CD14-positive monocyte (primary cell): ENCODE data around the gene MED14. TPM values are rescaled to one million over a fixed set of nuclear protein-coding genes. Genes with fewer than 3 reads are reported as not detected.
"Not testable (repeated sequence)": the region's sequence is repeated elsewhere in the genome, so short reads cannot be mapped to it uniquely, and the experiment has no call there.

Experiments used
- DNase-seq, 3 donors: peaks; one replicate each; pipeline ENCODE4 v3.0.0-alpha.2; 2011 to 2022
- H2AFZ ChIP-seq: 2 replicates; pipeline ENCODE4 v1.6.0; 2012; ENCODE audit warnings: mild to moderate bottlenecking, low read depth, low read length, inconsistent platforms; ENCODE audit not compliant: insufficient read depth, poor library complexity, severe bottlenecking
- H3K27ac ChIP-seq, 2 donors: 1 replicate in 1 of 2; 2 replicates in 1 of 2; pipeline ENCODE4 v1.5.1; 2012 to 2013; ENCODE audit warnings: low read length in 2 of 2, control low read depth in 1 of 2, inconsistent platforms in 1 of 2, low read depth in 1 of 2, mild to moderate bottlenecking in 1 of 2
- H3K27me3 ChIP-seq, 2 donors: one replicate each; pipeline versions ENCODE4 v1.6.0 to v1.6.1; 2011 to 2013; ENCODE audit warnings: low read length in 2 of 2; ENCODE audit not compliant: control insufficient read depth in 2 of 2, insufficient read depth in 2 of 2
- H3K36me3 ChIP-seq, 2 donors: replicated peaks in 1 of 2; 1 replicate in 1 of 2; 2 replicates in 1 of 2; pipeline versions ENCODE4 v1.5.1 to v1.6.1; 2012 to 2013; ENCODE audit warnings: low read length in 2 of 2, control low read depth in 1 of 2, inconsistent platforms in 1 of 2, mild to moderate bottlenecking in 1 of 2; ENCODE audit not compliant: insufficient read depth in 2 of 2, control insufficient read depth in 1 of 2
- H3K4me1 ChIP-seq, 2 donors: 1 replicate in 1 of 2; 2 replicates in 1 of 2; pipeline versions ENCODE4 v1.5.1 to v1.6.1; 2012 to 2013; ENCODE audit warnings: low read length in 2 of 2, control low read depth in 1 of 2, inconsistent platforms in 1 of 2, mild to moderate bottlenecking in 1 of 2, moderate library complexity in 1 of 2; ENCODE audit not compliant: insufficient read depth in 2 of 2, control insufficient read depth in 1 of 2
- H3K4me2 ChIP-seq: replicated peaks from 2 replicates; pipeline ENCODE3; 2012; ENCODE audit warnings: low read length, moderate library complexity, mild to moderate bottlenecking; ENCODE audit not compliant: poor library complexity, severe bottlenecking; ENCODE audit errors: extremely low read depth
- H3K4me3 ChIP-seq, 3 experiments: fragments of 200-600 bp in 1 of 3; sonication (generic) in 1 of 3; replicated peaks in 1 of 3; 1 replicate in 2 of 3; 2 replicates in 1 of 3; pipeline ENCODE4 v1.5.1; 2011 to 2013; ENCODE audit warnings: low read length in 3 of 3, mild to moderate bottlenecking in 3 of 3, control low read depth in 2 of 3, low read depth in 2 of 3, inconsistent platforms in 1 of 3, moderate library complexity in 1 of 3
- H3K79me2 ChIP-seq: 2 replicates; pipeline ENCODE4 v1.6.0; 2012; ENCODE audit warnings: mild to moderate bottlenecking, control low read depth, inconsistent platforms, low read length, moderate library complexity; ENCODE audit not compliant: insufficient read depth
- H3K9ac ChIP-seq: 2 replicates; pipeline ENCODE4 v1.6.0; 2017; ENCODE audit warnings: low read length, mild to moderate bottlenecking; ENCODE audit not compliant: insufficient read depth, poor library complexity, severe bottlenecking
- H3K9me3 ChIP-seq, 2 donors: replicated peaks in 1 of 2; 1 replicate in 1 of 2; 2 replicates in 1 of 2; pipeline versions ENCODE4 v1.5.1 to v1.6.1; 2012 to 2013; ENCODE audit warnings: low read length in 2 of 2, control low read depth in 1 of 2; ENCODE audit not compliant: control insufficient read depth in 1 of 2, insufficient read depth in 1 of 2
- H4K20me1 ChIP-seq: 2 replicates; pipeline ENCODE4 v1.6.0; 2012; ENCODE audit warnings: mild to moderate bottlenecking, low read length, control low read depth, moderate library complexity; ENCODE audit not compliant: insufficient read depth
- H3K27ac Mint-ChIP-seq, 7 donors: one replicate each; pipeline ENCODE4 v1.8.0; 2020; ENCODE audit warnings: mild to moderate bottlenecking in 7 of 7, mixed read lengths in 7 of 7, moderate library complexity in 6 of 7, inconsistent platforms in 2 of 7
- H3K27me3 Mint-ChIP-seq, 3 donors: one replicate each; pipeline ENCODE4 v1.8.0; 2021 to 2022; ENCODE audit warnings: low read depth in 3 of 3, mild to moderate bottlenecking in 3 of 3, mixed read lengths in 3 of 3, moderate library complexity in 3 of 3, inconsistent platforms in 1 of 3
- H3K36me3 Mint-ChIP-seq, 2 donors: one replicate each; pipeline ENCODE4 v1.8.0; 2020; ENCODE audit warnings: mixed read lengths in 2 of 2, inconsistent platforms in 1 of 2, mild to moderate bottlenecking in 1 of 2
- H3K4me1 Mint-ChIP-seq: one replicate; pipeline ENCODE4 v1.8.0; 2020; ENCODE audit warnings: mild to moderate bottlenecking, mixed read lengths
- H3K4me3 Mint-ChIP-seq, 2 donors: one replicate each; pipeline ENCODE4 v1.8.0; 2020; ENCODE audit warnings: mild to moderate bottlenecking in 2 of 2, mixed read lengths in 2 of 2, moderate library complexity in 1 of 2
- H3K9me3 Mint-ChIP-seq, 7 donors: one replicate each; pipeline ENCODE4 v1.8.0; 2020 to 2022; ENCODE audit warnings: mixed read lengths in 7 of 7, mild to moderate bottlenecking in 6 of 7, moderate library complexity in 6 of 7, inconsistent platforms in 2 of 7
- WGBS: methylation state at CpG from one replicate; pipeline ENCODE4 v1.1.5; 2013; ENCODE audit warnings: missing lambda C conversion rate; ENCODE audit not compliant: insufficient coverage; 5-methylcytosine and 5-hydroxymethylcytosine counted together
- intact Hi-C, 2 donors: fragments of 100-400 bp; cut with micrococcal nuclease; formaldehyde crosslinking; loops; one replicate each; pipeline versions ENCODE4 v1.15.0 to v1.15.1; 2023
- polyA plus RNA-seq, 3 donors: library from polyadenylated mRNA; depleted of rRNA in 1 of 3; unstranded in 2 of 3; stranded (reverse) in 1 of 3; fragments of 300-500 nt in 2 of 3; fragments of >200 nt in 1 of 3; fragmentation: Illumina TruSeq in 2 of 3; gene quantifications; 1 replicate in 2 of 3; 2 replicates in 1 of 3; pipeline ENCODE4 v1.2.3, GENCODE V29; 2012 to 2021
- TF ChIP-seq, protein P1 (sequence below): fragments of 200-600 bp; IDR thresholded peaks from one replicate; pipeline ENCODE4 v1.8.0; 2022; ENCODE audit warnings: antibody characterized with exemption, mild to moderate bottlenecking

The MED14 gene
- polyA plus RNA-seq, 3 donors, result 3.6 to 20.4 (median 6.8) TPM

DNA sequence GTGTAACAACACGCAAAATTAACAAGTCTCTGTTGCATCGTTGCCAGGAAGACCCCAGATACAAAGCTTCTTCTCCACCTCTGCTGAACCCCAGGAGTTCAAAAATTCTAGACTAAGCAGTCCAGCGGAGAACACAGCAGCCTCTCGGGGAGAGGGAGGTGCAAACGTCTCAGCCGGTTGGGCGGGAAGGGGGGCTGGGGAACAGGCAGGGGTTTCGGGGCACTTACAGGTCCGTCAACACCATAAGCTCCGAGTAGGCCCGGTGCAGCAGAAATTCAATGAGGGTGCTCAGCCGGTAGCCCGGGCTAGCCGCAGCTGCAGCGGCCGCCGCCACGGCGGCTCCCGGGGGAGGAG, 394 bp downstream of the MED14 start:
- peak overlapping the region; percentile 85 for H3K9ac ChIP-seq
- H3K9me3 ChIP-seq, result no peaks in the 10 kb centered on the region
- DNase-seq, result no peak
- Mint-ChIP-seq H3K4me1 (peaks cover 43% of the 10 kb centered on the region), H3K36me3 (peaks cover 4 to 7% of the 10 kb centered on the region in 2 donors), H3K27me3 (peaks cover 0 to 64% (median 0%) of the 10 kb centered on the region in 3 donors), H3K4me3 (peak overlapping the region; percentile 79 to 85), H3K27ac (peak overlapping the region; percentile 77 to 98 (median 84)), H3K9me3 (peaks cover 0 to 8% (median 0%) of the 10 kb centered on the region in 7 donors)
- H3K4me1 ChIP-seq, result peaks cover 18 to 32% of the 10 kb centered on the region in 2 donors
- 0% methylated on average over 15 of the region's 20 CpGs for WGBS
- H3K36me3 ChIP-seq, result no peaks in the 10 kb centered on the region
- peak overlapping the region; percentile 80 for H3K4me2 ChIP-seq
- H3K4me3 ChIP-seq, result peak overlapping the region; percentile 65 to 85 (median 72)
- TF ChIP-seq, protein P1, sequence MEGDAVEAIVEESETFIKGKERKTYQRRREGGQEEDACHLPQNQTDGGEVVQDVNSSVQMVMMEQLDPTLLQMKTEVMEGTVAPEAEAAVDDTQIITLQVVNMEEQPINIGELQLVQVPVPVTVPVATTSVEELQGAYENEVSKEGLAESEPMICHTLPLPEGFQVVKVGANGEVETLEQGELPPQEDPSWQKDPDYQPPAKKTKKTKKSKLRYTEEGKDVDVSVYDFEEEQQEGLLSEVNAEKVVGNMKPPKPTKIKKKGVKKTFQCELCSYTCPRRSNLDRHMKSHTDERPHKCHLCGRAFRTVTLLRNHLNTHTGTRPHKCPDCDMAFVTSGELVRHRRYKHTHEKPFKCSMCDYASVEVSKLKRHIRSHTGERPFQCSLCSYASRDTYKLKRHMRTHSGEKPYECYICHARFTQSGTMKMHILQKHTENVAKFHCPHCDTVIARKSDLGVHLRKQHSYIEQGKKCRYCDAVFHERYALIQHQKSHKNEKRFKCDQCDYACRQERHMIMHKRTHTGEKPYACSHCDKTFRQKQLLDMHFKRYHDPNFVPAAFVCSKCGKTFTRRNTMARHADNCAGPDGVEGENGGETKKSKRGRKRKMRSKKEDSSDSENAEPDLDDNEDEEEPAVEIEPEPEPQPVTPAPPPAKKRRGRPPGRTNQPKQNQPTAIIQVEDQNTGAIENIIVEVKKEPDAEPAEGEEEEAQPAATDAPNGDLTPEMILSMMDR, result no peak
- peaks cover 51% of the 10 kb centered on the region for H3K79me2 ChIP-seq
- peaks cover 38% of the 10 kb centered on the region for H4K20me1 ChIP-seq
- H2AFZ ChIP-seq, result peak overlapping the region; percentile 85
- intact Hi-C loops, result loop anchor here (10.0 kb wide), 3 partner anchors 80 to 390 kb away; partner anchors contain the start of gene CXorf38 (in 1 of the 2)
- peaks cover 0 to 56% of the 10 kb centered on the region in 2 donors for H3K27me3 ChIP-seq
- peak overlapping the region; percentile 96 to 98 for H3K27ac ChIP-seq

DNA sequence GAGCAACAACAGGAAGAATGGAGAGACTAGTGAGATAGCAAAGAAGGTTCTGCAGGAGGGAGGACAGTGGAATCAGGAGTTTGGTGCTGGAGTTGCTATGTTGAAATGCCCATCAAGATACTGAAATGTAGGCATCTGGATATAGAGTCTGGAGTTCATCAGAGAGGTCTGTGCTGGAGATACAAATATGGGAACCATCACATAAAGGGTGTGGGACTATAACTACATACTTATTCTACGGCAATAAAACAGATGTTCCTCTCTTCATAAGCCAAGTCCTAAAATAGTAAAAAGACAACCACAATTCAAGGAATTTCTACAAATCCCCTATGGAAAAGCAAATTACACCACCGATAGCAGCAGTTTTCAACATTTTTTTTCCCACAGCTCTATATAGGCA, 1.6 kb downstream of the MED14 start:
- WGBS, result no CpG with 5 or more reads among the region's 2 CpGs

DNA sequence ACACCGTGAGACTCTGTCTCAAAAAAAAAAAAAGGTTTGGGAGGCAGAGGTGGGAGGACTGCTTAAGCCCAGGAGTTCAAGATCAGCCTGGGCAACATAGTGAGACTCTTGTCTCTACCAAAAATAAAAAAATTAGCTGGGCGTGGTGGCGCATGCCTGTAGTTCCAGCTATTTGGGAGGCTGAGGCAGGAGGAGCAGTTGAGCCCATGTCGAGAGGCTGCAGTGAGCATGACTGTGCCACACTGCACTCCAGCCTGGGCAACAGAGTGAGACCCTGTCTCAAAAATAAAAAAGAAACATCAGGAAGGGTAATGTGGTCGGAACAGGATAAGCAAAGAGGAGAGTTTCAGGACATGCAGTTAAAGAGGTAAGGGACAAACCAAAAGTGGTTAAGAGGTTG, 2.8 kb downstream of the MED14 start:
- not testable (repeated sequence) for H3K9ac ChIP-seq, H3K9me3 Mint-ChIP-seq, H3K4me2 ChIP-seq, H3K4me3 ChIP-seq, H3K9me3 ChIP-seq, H2AFZ ChIP-seq, H3K27ac ChIP-seq, DNase-seq
- Mint-ChIP-seq H3K36me3 (peaks cover 8 to 15% of the 10 kb centered on the region in 2 donors), H3K4me1 (peaks cover 48% of the 10 kb centered on the region), H3K27ac (peak overlapping the region in 3 of 7 donors; percentile 1 to 59 (median 56)), H3K4me3 (peak overlapping the region in 1 of 2 donors; percentile 57), H3K27me3 (peaks cover 0 to 53% (median 0%) of the 10 kb centered on the region in 3 donors)
- peaks cover 71% of the 10 kb centered on the region for H3K79me2 ChIP-seq
- WGBS, result 100% methylated on average over 1 of the region's 5 CpGs
- peaks cover 0 to 58% of the 10 kb centered on the region in 2 donors for H3K27me3 ChIP-seq
- peaks cover 61% of the 10 kb centered on the region for H4K20me1 ChIP-seq
- intact Hi-C loops, result loop anchor here (10.0 kb wide), 3 partner anchors 78 to 392 kb away; partner anchors contain the start of gene CXorf38 (in 1 of the 2)
- H3K36me3 ChIP-seq, result peaks cover 4 to 13% of the 10 kb centered on the region in 2 donors
- peaks cover 18 to 33% of the 10 kb centered on the region in 2 donors for H3K4me1 ChIP-seq

More for the DNA sequence above, 1.6 kb downstream of the MED14 start:
- H3K79me2 ChIP-seq, result peaks cover 64% of the 10 kb centered on the region
- Mint-ChIP-seq H3K27ac (peak overlapping the region in 4 of 7 donors; percentile 30 to 69 (median 35)), H3K36me3 (peaks cover 4 to 7% of the 10 kb centered on the region in 2 donors), H3K4me1 (peaks cover 45% of the 10 kb centered on the region), H3K4me3 (peak overlapping the region; percentile 39 to 55), H3K9me3 (peaks cover 0 to 8% (median 0%) of the 10 kb centered on the region in 7 donors), H3K27me3 (peaks cover 0 to 61% (median 0%) of the 10 kb centered on the region in 3 donors)
- peaks cover 18 to 32% of the 10 kb centered on the region in 2 donors for H3K4me1 ChIP-seq
- H3K9me3 ChIP-seq, result no peaks in the 10 kb centered on the region
- peaks cover 0 to 6% of the 10 kb centered on the region in 2 donors for H3K36me3 ChIP-seq
- intact Hi-C loops, result loop anchor here (10.0 kb wide), 3 partner anchors 79 to 391 kb away; partner anchors contain the start of gene CXorf38 (in 1 of the 2)
- H3K27ac ChIP-seq, result no peak overlapping the region
- H2AFZ ChIP-seq, result no peak overlapping the region
- H3K4me3 ChIP-seq, result peak overlapping the region in 1 of 3 experiments; percentile 85
- H3K4me2 ChIP-seq, result peak overlapping the region; percentile 80
- TF ChIP-seq, protein P1, result no peak
- no peak for DNase-seq
- H3K9ac ChIP-seq, result no peak overlapping the region
- H4K20me1 ChIP-seq, result peaks cover 50% of the 10 kb centered on the region
- H3K27me3 ChIP-seq, result peaks cover 0 to 59% of the 10 kb centered on the region in 2 donors
